K562 (cell line): ENCODE measurements around the gene CHST8. TPM values are rescaled to one million over a fixed set of nuclear protein-coding genes. Genes with fewer than 3 reads are reported as not detected.

ENCODE experiments used
- ATAC-seq: fragments of 200-7000 bp; cut with Tn5 transposase; 3 replicates; pipeline ENCODE4 v1.9.1; 2020; ENCODE audit warnings: moderate library complexity
- BruUV-seq: library from RNA; stranded (reverse); fragments of 400-500 nt; replicated peaks from 2 replicates; lab custom pipeline; 2021; lab: Mats Ljungman, UMichigan
- CTCF ChIA-PET: fragments of 300-600 bp; formaldehyde crosslinking; extraction: SDS; loops from one replicate; lab custom pipeline; 2021; ENCODE audit warnings: low intra/inter-chr PET ratio; lab: Yijun Ruan, JAX
- POLR2A ChIA-PET: fragments of 300-600, 350-650 bp; sonication (Branson Sonifier 250); formaldehyde crosslinking; extraction: SDS; loops from one replicate; lab custom pipeline; 2021; ENCODE audit warnings: antibody characterized with exemption, inconsistent platforms; lab: Yijun Ruan, JAX
- DNase-seq, 4 experiments: peaks; one replicate each; pipeline versions ENCODE4 v3.0.0 to v3.0.0-alpha.2; 2011 to 2018; ENCODE audit warnings: low spot score in 3 of 4, mixed read lengths in 3 of 4; ENCODE audit errors: extremely low read depth in 1 of 4
- FAIRE-seq: peaks from 2 replicates; lab custom pipeline; 2011; peaks lifted over from hg19 to GRCh38; lab: Jason Lieb, UNC
- H2AFZ ChIP-seq: 2 replicates; pipeline ENCODE4 v1.6.0; 2011; ENCODE audit warnings: low read depth, low read length, control low read depth, inconsistent platforms
- H3K27ac ChIP-seq: fragments of 200-600 bp; 3 replicates; pipeline ENCODE4 v1.8.0; 2011; ENCODE audit warnings: low read depth, mild to moderate bottlenecking, control low read depth, inconsistent platforms, low read length, moderate library complexity, mixed read lengths; ENCODE audit errors: extremely low read depth
- H3K27me3 ChIP-seq, 2 experiments: fragments of 300-600 bp in 1 of 2; 2 replicates in 1 of 2; 3 replicates in 1 of 2; pipeline versions ENCODE4 v1.6.0 to v1.8.0; 2011; ENCODE audit warnings: inconsistent platforms in 2 of 2, low read length in 2 of 2, mild to moderate bottlenecking in 1 of 2, mixed read lengths in 1 of 2, moderate library complexity in 1 of 2; ENCODE audit not compliant: control insufficient read depth in 2 of 2, insufficient read depth in 2 of 2
- H3K36me3 ChIP-seq: fragments of 300-600 bp; 3 replicates; pipeline ENCODE4 v1.8.0; 2011; ENCODE audit warnings: mild to moderate bottlenecking, low read length, inconsistent platforms; ENCODE audit not compliant: control insufficient read depth, insufficient read depth
- H3K4me1 ChIP-seq, 2 experiments: fragments of 200-600 bp in 1 of 2; replicated peaks in 1 of 2; 2 replicates in 1 of 2; 3 replicates in 1 of 2; pipeline versions ENCODE4 v1.5.1 to v1.8.0; 2011; ENCODE audit warnings: inconsistent platforms in 2 of 2, low read length in 2 of 2, mild to moderate bottlenecking in 1 of 2, mixed read lengths in 1 of 2, moderate library complexity in 1 of 2; ENCODE audit not compliant: control insufficient read depth in 2 of 2, insufficient read depth in 2 of 2
- H3K4me2 ChIP-seq: 2 replicates; pipeline ENCODE4 v1.6.1; 2011; ENCODE audit warnings: low read length, control low read depth, inconsistent platforms, mixed read lengths; ENCODE audit not compliant: insufficient read depth
- H3K4me3 ChIP-seq: fragments of 200-600 bp; sonication (generic), shearing (Covaris generic); 2 replicates; pipeline ENCODE4 v1.5.1; 2016; ENCODE audit warnings: control low read depth, inconsistent platforms
- H3K79me2 ChIP-seq: fragments of 200-600 bp; 3 replicates; pipeline ENCODE4 v1.8.0; 2011; ENCODE audit warnings: low read length, inconsistent platforms; ENCODE audit not compliant: control insufficient read depth, insufficient read depth
- H3K9ac ChIP-seq, 2 experiments: 2 replicates each; pipeline versions ENCODE4 v1.6.0 to v1.6.1; 2011; ENCODE audit warnings: low read depth in 2 of 2, low read length in 2 of 2, control low read depth in 1 of 2, inconsistent platforms in 1 of 2, mild to moderate bottlenecking in 1 of 2, mixed read lengths in 1 of 2; ENCODE audit not compliant: insufficient read depth in 1 of 2
- H3K9me1 ChIP-seq: one replicate; pipeline ENCODE4 v1.6.0; 2011; ENCODE audit warnings: inconsistent platforms, mild to moderate bottlenecking, low read length, moderate library complexity; ENCODE audit not compliant: control insufficient read depth, insufficient read depth
- H3K9me3 ChIP-seq: replicated peaks from 2 replicates; pipeline ENCODE4 v1.5.1; 2011; ENCODE audit warnings: low read depth, low read length, inconsistent platforms; ENCODE audit not compliant: control insufficient read depth, insufficient read depth
- H4K20me1 ChIP-seq: replicated peaks from 2 replicates; pipeline ENCODE4 v1.6.1; 2011; ENCODE audit warnings: low read length, inconsistent platforms, mixed read lengths; ENCODE audit not compliant: control insufficient read depth, insufficient read depth
- ARID1B ChIP-seq: fragments of 450-650 bp; IDR thresholded peaks from 2 replicates; pipeline ENCODE4 v1.6.1; 2016; ENCODE audit warnings: antibody characterized with exemption, mild to moderate bottlenecking, inconsistent platforms
- RBM17 ChIP-seq: fragments of 200-400 bp; formaldehyde crosslinking; IDR thresholded peaks from 2 replicates; pipeline ENCODE4 v1.6.1; 2017; ENCODE audit warnings: low read depth, mild to moderate bottlenecking, low read length, borderline replicate concordance
- TOE1 ChIP-seq, 2 experiments: fragments of 450-650 bp in 1 of 2; sonication (generic) in 1 of 2; formaldehyde crosslinking in 1 of 2; IDR thresholded peaks; 2 replicates each; pipeline versions ENCODE4 v1.7.1 to v1.8.0; 2016 to 2022; ENCODE audit warnings: borderline replicate concordance in 2 of 2, mild to moderate bottlenecking in 2 of 2, antibody characterized with exemption in 1 of 2, inconsistent platforms in 1 of 2, low read depth in 1 of 2, missing genetic modification reagents in 1 of 2, moderate library complexity in 1 of 2
- ZFP1 ChIP-seq: fragments of 450-650 bp; formaldehyde crosslinking; IDR thresholded peaks from 2 replicates; pipeline ENCODE4 v1.4.0; 2020; ENCODE audit warnings: mild to moderate bottlenecking, mixed read lengths
- ZFPM2 ChIP-seq: fragments of 250-450 bp; sonication (Bioruptor Pico); IDR thresholded peaks from 2 replicates; pipeline ENCODE4 v1.5.1; 2022; ENCODE audit warnings: mild to moderate bottlenecking
- ZNF57 ChIP-seq: fragments of 450-650 bp; formaldehyde crosslinking; IDR thresholded peaks from 2 replicates; pipeline ENCODE4 v1.4.0; 2020; ENCODE audit warnings: mild to moderate bottlenecking, moderate library complexity
- WGBS: fragments of 100-300 bp; shearing (Covaris generic); methylation state at CpG from one replicate; pipeline ENCODE4 v1.1.6; 2016; ENCODE audit warnings: low coverage, mixed read lengths; ENCODE audit not compliant: insufficient coverage; ENCODE audit errors: missing lambda C conversion rate; 5-methylcytosine and 5-hydroxymethylcytosine counted together
- in situ Hi-C: fragments of 300-500 bp; cut with MboI; formaldehyde crosslinking; loops from 4 replicates; pipeline ENCODE4 v1.15.0; 2018; ENCODE audit warnings: inconsistent platforms, mixed read lengths
- intact Hi-C: fragments of 100-400 bp; cut with micrococcal nuclease; formaldehyde crosslinking; loops from 2 replicates; pipeline ENCODE4 v1.14.2; 2022
- polyA plus RNA-seq, 8 experiments: library from polyadenylated mRNA; depleted of rRNA in 4 of 8; stranded (reverse) in 5 of 8; unstranded in 3 of 8; fragments of >200 nt; fragmentation: Nextera tagmentation in 2 of 8; fragmentation: Illumina TruSeq in 1 of 8; extraction: Ambion mirVana in 2 of 8; extraction: Trizol in 1 of 8; gene quantifications; 2 replicates each; pipeline versions ENCODE4 v1.2.1 to v1.2.3, GENCODE V29; 2011 to 2014; ENCODE audit warnings: inconsistent platforms in 1 of 8, missing spikeins in 1 of 8
- total RNA-seq, 7 experiments: library from RNA; depleted of rRNA in 6 of 7; stranded (reverse); fragments of >200 nt in 6 of 7; fragmentation: Illumina TruSeq in 2 of 7; extraction: Trizol in 2 of 7; gene quantifications; 2 replicates each; pipeline versions ENCODE4 v1.2.1 to v1.2.3, GENCODE V29; 2011 to 2021; ENCODE audit warnings: low replicate concordance in 1 of 7

Gene CHST8
- total and polyA plus RNA-seq, 9 of the 15 experiments (the other 6 are each of a cell fraction or from before 2014, with no cell fraction given) = 0.11 TPM; not detected in 8

DNA sequence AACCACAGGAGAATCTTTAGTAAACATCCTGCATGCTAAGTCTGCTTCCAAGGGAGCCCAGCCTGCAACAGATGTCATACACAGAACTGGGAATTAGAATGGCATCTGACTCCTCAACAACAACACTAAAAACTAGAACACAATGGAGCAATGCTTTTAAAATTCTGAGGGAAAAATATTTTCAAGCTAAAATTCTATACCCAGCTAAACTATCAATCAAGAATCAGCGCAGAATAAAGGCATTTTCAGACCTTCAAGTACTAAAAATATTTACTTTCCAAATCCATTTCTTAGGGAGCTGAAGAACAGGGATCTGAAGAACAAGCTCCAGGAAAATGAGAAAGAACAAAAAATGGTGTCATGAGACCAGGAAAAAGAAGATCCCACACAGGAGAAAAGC is 46.9 kb upstream of the CHST8 start:
- H3K27ac ChIP-seq = no peak overlapping the region
- no peaks in the 10 kb centered on the region for H3K4me1 ChIP-seq
- no peak overlapping the region for H2AFZ ChIP-seq
- H3K9me1 ChIP-seq = no peaks in the 10 kb centered on the region
- intact Hi-C loops (no loop called here), in situ Hi-C loops (no loop called here)
- H3K79me2 ChIP-seq = no peaks in the 10 kb centered on the region
- BruUV-seq = no TSS peak
- DNase-seq (no peak), ATAC-seq (no peak), FAIRE-seq (no peak)
- ChIA-PET CTCF (no interaction called here), POLR2A (interaction anchor here (1.4 kb wide), 1 partner anchor 9 kb away, joined by 3 read pairs; no protein-coding TSS in a partner anchor)
- 0% methylated on average over 1 of the region's 1 CpG for WGBS
- no peak overlapping the region for H3K4me3 ChIP-seq
- H3K4me2 ChIP-seq = no peak overlapping the region
- TF ChIP-seq RBM17 (no peak), ZFPM2 (no peak), ZNF57 (CRISPR knock-in tag) (no peak), ZFP1 (peak; percentile 79), ARID1B (no peak)
- TF ChIP-seq, all 486 proteins: peak for 1
- Histone ChIP-seq H3K9me3 (no peaks in the 10 kb centered on the region), H3K36me3 (no peaks in the 10 kb centered on the region), H3K9ac (no peak overlapping the region), H4K20me1 (no peaks in the 10 kb centered on the region), H3K27me3 (no peaks in the 10 kb centered on the region)

DNA sequence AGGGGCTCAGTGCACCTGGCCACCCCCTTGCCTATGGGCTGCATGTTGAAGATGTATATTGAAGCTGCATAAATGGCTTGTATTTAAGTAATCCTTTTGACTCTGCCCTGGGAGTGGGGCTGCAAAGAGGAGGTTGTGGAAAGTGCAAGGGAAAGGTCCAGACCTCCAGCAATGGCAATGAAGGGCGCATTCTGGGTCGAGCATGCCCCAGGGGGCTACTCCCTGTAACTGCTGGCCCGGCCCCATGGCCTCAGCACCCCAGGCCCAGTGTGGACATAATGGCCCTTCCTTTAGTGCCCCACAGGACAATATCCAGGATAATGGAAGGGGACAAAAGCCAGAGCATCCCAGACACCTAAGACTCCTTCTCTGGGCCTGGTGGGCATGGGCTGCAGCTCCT is 43.1 kb upstream of the CHST8 start:
- in situ Hi-C loops = no loop called here
- WGBS = 0% methylated on average over 3 of the region's 3 CpGs

More for the DNA sequence above, 43.1 kb upstream of the CHST8 start:
- Histone ChIP-seq H3K9ac (no peak overlapping the region), H2AFZ (no peak overlapping the region), H3K9me3 (no peaks in the 10 kb centered on the region), H4K20me1 (no peaks in the 10 kb centered on the region), H3K27ac (no peak overlapping the region), H3K4me3 (no peak overlapping the region), H3K79me2 (no peaks in the 10 kb centered on the region), H3K36me3 (no peaks in the 10 kb centered on the region), H3K4me1 (no peaks in the 10 kb centered on the region), H3K9me1 (no peaks in the 10 kb centered on the region), H3K27me3 (no peaks in the 10 kb centered on the region; a peak in 1 of 5 replicates)
- ATAC-seq = no peak
- intact Hi-C loops = no loop called here
- no TSS peak for BruUV-seq
- TF ChIP-seq TOE1 (IDR thresholded peaks at IDR 0.05; ENCODE audit: borderline replicate concordance) (no peak), TOE1 (CRISPR knock-in tag; IDR thresholded peaks at IDR 0.05; ENCODE audit: borderline replicate concordance, low read depth) (no peak)
- TF ChIP-seq, all 486 proteins: peak for 0
- POLR2A ChIA-PET = interaction anchor here (0.5 to 0.7 kb wide), 2 partner anchors 94 to 99 kb away, joined by 3 read pairs; no protein-coding TSS in a partner anchor
- FAIRE-seq (no peak), DNase-seq (no peak)
- no peak overlapping the region for H3K4me2 ChIP-seq
- CTCF ChIA-PET = no interaction called here
